ENCODE data around the gene OR2C3.

GRCh38 chr1:247538561-247538960 is 2.3 kb upstream of the OR2C3 start:
- TF ChIP-seq POLR2A (IDR thresholded peaks at IDR 0.05; ENCODE audit: low read length), result no peak
- no peak for TF ChIP-seq GATA1 (IDR thresholded peaks at IDR 0.05; ENCODE audit: low read depth, low read length)
